ENCODE results near the gene LGSN. TPM values are rescaled to one million over a fixed set of nuclear protein-coding genes. Genes with fewer than 3 reads are reported as not detected.
A peak's percentile ranks its signal among the peaks of the same experiment; 100 is the strongest.

Gene LGSN
- total and polyA plus RNA-seq, 10 of the 15 experiments (the other 5 are each of a cell fraction or from before 2014, with no cell fraction given): not detected

DNA sequence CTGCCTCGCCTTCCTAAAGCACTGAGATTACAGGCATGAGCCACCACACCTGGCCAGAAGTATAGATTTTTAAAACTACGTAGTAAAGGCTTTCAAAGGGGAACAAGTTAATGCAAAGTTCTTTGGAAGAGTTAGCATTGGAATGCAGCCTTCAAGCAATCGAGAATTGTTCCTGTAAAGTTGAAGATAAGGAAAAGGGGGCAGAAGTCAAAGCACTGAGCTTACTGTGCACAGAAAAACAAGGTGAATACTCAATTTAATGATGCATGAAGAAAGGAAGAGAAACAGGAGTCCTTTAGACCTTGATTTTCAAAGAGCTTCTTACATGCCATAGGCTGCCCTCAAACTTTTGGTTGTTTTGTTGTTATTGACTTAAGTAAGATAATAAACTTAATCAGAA lies 29.1 kb upstream of the LGSN start:
- POLR2A ChIA-PET: interaction anchor here (1.1 kb wide), 2 partner anchors 226 to 413 kb away, joined by 3 read pairs; no protein-coding TSS in a partner anchor
- Histone ChIP-seq H3K4me2 (ENCODE audit: control insufficient read depth, insufficient read depth) (no peak overlapping the region), H3K9me3 (replicated peaks; ENCODE audit: control insufficient read depth, insufficient read depth, low read length) (no peaks in the 10 kb centered on the region; the same call in 2 of the 3 replicates), H3K79me2 (ENCODE audit: control insufficient read depth, insufficient read depth, low read length) (no peaks in the 10 kb centered on the region), H3K9ac (ENCODE audit: control insufficient read depth, insufficient read depth, low read length) (no peak overlapping the region), H3K27me3 (replicated peaks in 1 of 2; ENCODE audit: control insufficient read depth in 2 of 2, insufficient read depth in 2 of 2, low read length in 1 of 2) (no peaks in the 10 kb centered on the region), H4K20me1 (ENCODE audit: control insufficient read depth, insufficient read depth) (no peaks in the 10 kb centered on the region), H3K36me3 (ENCODE audit: control insufficient read depth in 2 of 2, insufficient read depth in 2 of 2, low read length in 1 of 2) (no peaks in the 10 kb centered on the region), H2AFZ (ENCODE audit: control insufficient read depth, low read depth, low read length) (peak overlapping the region; percentile 5; the same call in 1 of the 2 replicates), H3K4me3 (no peak overlapping the region), H3K27ac (ENCODE audit: control insufficient read depth, insufficient read depth) (no peak overlapping the region), H3K4me1 (ENCODE audit: control insufficient read depth, insufficient read depth, low read length) (peaks cover 11% of the 10 kb centered on the region)
- in situ Hi-C loops (cut with MboI): no loop called here
- SMC1A ChIA-PET (ENCODE audit: uncharacterized antibody, unreplicated experiment): interaction anchor here (0.9 to 9.8 kb wide), 6 partner anchors 33 to 453 kb away, joined by 3 to 218 read pairs (median 20); no protein-coding TSS in a partner anchor
- no peak for TF ChIP-seq MTA2 (IDR thresholded peaks at IDR 0.05; ENCODE audit: low read depth)
- no peak for TF ChIP-seq KAT2A (conservative IDR thresholded peaks at IDR 0.05; ENCODE audit: control insufficient read depth, low read depth, low read length)
- TF ChIP-seq NFYA (IDR thresholded peaks at IDR 0.05; ENCODE audit: borderline replicate concordance, low read depth, low read length): no peak
- no peak for TF ChIP-seq WRNIP1 (IDR thresholded peaks at IDR 0.05; ENCODE audit: borderline replicate concordance, low read depth, low read length)
- TF ChIP-seq FOS (IDR thresholded peaks at IDR 0.05; ENCODE audit: borderline replicate concordance, extremely low read depth, insufficient read length): no peak
- TF ChIP-seq POU2F2 (IDR thresholded peaks at IDR 0.05; ENCODE audit: borderline replicate concordance, low read depth, low read length): no peak
- TF ChIP-seq RCOR1 (conservative IDR thresholded peaks at IDR 0.05; ENCODE audit: low read depth, low read length): no peak
- TF ChIP-seq, protein P1, sequence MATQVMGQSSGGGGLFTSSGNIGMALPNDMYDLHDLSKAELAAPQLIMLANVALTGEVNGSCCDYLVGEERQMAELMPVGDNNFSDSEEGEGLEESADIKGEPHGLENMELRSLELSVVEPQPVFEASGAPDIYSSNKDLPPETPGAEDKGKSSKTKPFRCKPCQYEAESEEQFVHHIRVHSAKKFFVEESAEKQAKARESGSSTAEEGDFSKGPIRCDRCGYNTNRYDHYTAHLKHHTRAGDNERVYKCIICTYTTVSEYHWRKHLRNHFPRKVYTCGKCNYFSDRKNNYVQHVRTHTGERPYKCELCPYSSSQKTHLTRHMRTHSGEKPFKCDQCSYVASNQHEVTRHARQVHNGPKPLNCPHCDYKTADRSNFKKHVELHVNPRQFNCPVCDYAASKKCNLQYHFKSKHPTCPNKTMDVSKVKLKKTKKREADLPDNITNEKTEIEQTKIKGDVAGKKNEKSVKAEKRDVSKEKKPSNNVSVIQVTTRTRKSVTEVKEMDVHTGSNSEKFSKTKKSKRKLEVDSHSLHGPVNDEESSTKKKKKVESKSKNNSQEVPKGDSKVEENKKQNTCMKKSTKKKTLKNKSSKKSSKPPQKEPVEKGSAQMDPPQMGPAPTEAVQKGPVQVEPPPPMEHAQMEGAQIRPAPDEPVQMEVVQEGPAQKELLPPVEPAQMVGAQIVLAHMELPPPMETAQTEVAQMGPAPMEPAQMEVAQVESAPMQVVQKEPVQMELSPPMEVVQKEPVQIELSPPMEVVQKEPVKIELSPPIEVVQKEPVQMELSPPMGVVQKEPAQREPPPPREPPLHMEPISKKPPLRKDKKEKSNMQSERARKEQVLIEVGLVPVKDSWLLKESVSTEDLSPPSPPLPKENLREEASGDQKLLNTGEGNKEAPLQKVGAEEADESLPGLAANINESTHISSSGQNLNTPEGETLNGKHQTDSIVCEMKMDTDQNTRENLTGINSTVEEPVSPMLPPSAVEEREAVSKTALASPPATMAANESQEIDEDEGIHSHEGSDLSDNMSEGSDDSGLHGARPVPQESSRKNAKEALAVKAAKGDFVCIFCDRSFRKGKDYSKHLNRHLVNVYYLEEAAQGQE (IDR thresholded peaks at IDR 0.05; ENCODE audit: low read depth, low read length): no peak
- no peak for TF ChIP-seq SMARCA5 (IDR thresholded peaks at IDR 0.05)
- TF ChIP-seq, protein P2, sequence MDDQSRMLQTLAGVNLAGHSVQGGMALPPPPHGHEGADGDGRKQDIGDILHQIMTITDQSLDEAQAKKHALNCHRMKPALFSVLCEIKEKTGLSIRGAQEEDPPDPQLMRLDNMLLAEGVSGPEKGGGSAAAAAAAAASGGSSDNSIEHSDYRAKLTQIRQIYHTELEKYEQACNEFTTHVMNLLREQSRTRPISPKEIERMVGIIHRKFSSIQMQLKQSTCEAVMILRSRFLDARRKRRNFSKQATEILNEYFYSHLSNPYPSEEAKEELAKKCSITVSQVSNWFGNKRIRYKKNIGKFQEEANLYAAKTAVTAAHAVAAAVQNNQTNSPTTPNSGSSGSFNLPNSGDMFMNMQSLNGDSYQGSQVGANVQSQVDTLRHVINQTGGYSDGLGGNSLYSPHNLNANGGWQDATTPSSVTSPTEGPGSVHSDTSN (IDR thresholded peaks at IDR 0.05; ENCODE audit: insufficient replicate concordance, low read depth, low read length): no peak
- TF ChIP-seq IRF4 (IDR thresholded peaks at IDR 0.05; ENCODE audit: low read depth, low read length): no peak
- TF ChIP-seq CREB1 (IDR thresholded peaks at IDR 0.05; ENCODE audit: low read depth): no peak
- TF ChIP-seq MTA3 (IDR thresholded peaks at IDR 0.05; ENCODE audit: borderline replicate concordance, low read length): no peak
- TF ChIP-seq SREBF1 (IDR thresholded peaks at IDR 0.05; ENCODE audit: low read length): no peak
- no peak for TF ChIP-seq SREBF2 (IDR thresholded peaks at IDR 0.05; ENCODE audit: low read length)
- TF ChIP-seq, protein P3, sequence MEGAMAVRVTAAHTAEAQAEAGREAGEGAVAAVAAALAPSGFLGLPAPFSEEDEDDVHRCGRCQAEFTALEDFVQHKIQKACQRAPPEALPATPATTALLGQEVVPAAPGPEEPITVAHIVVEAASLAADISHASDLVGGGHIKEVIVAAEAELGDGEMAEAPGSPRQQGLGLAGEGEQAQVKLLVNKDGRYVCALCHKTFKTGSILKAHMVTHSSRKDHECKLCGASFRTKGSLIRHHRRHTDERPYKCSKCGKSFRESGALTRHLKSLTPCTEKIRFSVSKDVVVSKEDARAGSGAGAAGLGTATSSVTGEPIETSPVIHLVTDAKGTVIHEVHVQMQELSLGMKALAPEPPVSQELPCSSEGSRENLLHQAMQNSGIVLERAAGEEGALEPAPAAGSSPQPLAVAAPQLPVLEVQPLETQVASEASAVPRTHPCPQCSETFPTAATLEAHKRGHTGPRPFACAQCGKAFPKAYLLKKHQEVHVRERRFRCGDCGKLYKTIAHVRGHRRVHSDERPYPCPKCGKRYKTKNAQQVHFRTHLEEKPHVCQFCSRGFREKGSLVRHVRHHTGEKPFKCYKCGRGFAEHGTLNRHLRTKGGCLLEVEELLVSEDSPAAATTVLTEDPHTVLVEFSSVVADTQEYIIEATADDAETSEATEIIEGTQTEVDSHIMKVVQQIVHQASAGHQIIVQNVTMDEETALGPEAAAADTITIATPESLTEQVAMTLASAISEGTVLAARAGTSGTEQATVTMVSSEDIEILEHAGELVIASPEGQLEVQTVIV (IDR thresholded peaks at IDR 0.05; ENCODE audit: borderline replicate concordance, partially characterized antibody): no peak
- no peak for TF ChIP-seq HCFC1 (IDR thresholded peaks at IDR 0.05; ENCODE audit: low read length)
- no TSS peak for BruUV-seq (replicated peaks)
- FAIRE-seq (no peak), ATAC-seq (no peak), DNase-seq (ENCODE audit: low read depth, low spot score) (no peak)
- intact Hi-C loops (cut with micrococcal nuclease; ENCODE audit: unreplicated experiment): no loop called here
- RAD21 ChIA-PET (ENCODE audit: unreplicated experiment): interaction anchor here (1.2 to 7.8 kb wide), 7 partner anchors 39 to 453 kb away, joined by 3 to 114 read pairs (median 7); no protein-coding TSS in a partner anchor
- CTCF ChIA-PET: interaction anchor here (0.6 to 7.2 kb wide), 11 partner anchors 9 to 615 kb away, joined by 3 to 118 read pairs (median 4); partner anchors contain the start of gene LGSN
- WGBS (ENCODE audit: insufficient coverage, insufficient replicate concordance, low lambda C conversion rate, missing lambda C conversion rate): 73% methylated on average over 3 of the region's 3 CpGs
